ENCODE data around the gene SRGAP1. TPM values are rescaled to one million over a fixed set of nuclear protein-coding genes. Genes with fewer than 3 reads are reported as not detected.

SRGAP1 gene
- total and polyA plus RNA-seq, 2 of the 13 experiments (the other 11 are each of a cell fraction or from before 2014, with no cell fraction given) = 1.6 to 3.4 TPM

DNA sequence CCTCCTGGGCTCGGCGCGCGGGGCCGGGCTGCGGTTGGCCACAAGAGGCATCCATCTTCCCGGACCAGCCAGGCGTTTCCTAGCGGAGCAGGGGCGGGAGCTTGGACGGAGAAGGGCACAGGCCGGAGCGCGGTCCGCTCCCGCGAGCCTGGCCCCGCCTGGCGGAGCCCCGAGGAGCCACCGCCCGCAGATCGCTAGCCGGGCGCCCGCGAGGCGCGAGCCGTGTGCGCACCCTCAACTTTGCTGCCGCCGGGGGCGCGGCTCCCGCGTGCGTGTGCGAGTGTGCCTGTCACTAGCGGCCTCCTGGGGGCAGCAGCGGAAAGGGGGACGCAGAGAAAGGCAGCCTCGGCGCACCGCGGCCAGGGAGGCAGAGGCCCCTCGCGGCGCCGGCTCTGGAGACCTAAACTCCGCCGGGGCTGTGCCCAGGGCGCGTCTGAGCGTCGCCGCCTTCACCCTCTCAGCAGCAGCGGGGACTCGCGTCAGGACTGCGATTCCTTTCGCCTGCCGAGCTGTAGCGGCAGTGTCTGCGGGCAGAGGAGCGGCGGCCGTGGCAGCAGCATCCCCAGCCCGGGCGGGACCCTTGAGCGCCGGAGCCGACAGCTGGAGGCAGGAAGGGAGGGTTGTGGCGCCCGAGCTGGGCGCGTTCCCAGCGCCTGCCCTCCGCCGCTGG lies 644 bp upstream of the SRGAP1 start (continued):
- TF ChIP-seq, protein P1, sequence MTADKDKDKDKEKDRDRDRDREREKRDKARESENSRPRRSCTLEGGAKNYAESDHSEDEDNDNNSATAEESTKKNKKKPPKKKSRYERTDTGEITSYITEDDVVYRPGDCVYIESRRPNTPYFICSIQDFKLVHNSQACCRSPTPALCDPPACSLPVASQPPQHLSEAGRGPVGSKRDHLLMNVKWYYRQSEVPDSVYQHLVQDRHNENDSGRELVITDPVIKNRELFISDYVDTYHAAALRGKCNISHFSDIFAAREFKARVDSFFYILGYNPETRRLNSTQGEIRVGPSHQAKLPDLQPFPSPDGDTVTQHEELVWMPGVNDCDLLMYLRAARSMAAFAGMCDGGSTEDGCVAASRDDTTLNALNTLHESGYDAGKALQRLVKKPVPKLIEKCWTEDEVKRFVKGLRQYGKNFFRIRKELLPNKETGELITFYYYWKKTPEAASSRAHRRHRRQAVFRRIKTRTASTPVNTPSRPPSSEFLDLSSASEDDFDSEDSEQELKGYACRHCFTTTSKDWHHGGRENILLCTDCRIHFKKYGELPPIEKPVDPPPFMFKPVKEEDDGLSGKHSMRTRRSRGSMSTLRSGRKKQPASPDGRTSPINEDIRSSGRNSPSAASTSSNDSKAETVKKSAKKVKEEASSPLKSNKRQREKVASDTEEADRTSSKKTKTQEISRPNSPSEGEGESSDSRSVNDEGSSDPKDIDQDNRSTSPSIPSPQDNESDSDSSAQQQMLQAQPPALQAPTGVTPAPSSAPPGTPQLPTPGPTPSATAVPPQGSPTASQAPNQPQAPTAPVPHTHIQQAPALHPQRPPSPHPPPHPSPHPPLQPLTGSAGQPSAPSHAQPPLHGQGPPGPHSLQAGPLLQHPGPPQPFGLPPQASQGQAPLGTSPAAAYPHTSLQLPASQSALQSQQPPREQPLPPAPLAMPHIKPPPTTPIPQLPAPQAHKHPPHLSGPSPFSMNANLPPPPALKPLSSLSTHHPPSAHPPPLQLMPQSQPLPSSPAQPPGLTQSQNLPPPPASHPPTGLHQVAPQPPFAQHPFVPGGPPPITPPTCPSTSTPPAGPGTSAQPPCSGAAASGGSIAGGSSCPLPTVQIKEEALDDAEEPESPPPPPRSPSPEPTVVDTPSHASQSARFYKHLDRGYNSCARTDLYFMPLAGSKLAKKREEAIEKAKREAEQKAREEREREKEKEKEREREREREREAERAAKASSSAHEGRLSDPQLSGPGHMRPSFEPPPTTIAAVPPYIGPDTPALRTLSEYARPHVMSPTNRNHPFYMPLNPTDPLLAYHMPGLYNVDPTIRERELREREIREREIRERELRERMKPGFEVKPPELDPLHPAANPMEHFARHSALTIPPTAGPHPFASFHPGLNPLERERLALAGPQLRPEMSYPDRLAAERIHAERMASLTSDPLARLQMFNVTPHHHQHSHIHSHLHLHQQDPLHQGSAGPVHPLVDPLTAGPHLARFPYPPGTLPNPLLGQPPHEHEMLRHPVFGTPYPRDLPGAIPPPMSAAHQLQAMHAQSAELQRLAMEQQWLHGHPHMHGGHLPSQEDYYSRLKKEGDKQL (CRISPR knock-in tag; IDR thresholded peaks at IDR 0.05; ENCODE audit: low read depth) = 0 out of 2 replicates have a peak, but pooled peaks have one; percentile 23
- TF ChIP-seq KLF13 (CRISPR knock-in tag; IDR thresholded peaks at IDR 0.05) (no peak), ZSCAN25 (CRISPR knock-in tag; IDR thresholded peaks at IDR 0.05) (0 out of 2 replicates have a peak, but pooled peaks have one; percentile 62), ZNF34 (CRISPR knock-in tag; IDR thresholded peaks at IDR 0.05; ENCODE audit: borderline replicate concordance) (peak; percentile 52; the same call in 1 of the 2 replicates), RNF219 (CRISPR knock-in tag; IDR thresholded peaks at IDR 0.05) (no peak), MIER2 (CRISPR knock-in tag; IDR thresholded peaks at IDR 0.05) (peak; percentile 62; the same call in 1 of the 2 replicates), ZSCAN9 (CRISPR knock-in tag; IDR thresholded peaks at IDR 0.05; ENCODE audit: borderline replicate concordance) (peak; percentile 63; the same call in 1 of the 2 replicates), ELF1 (CRISPR knock-in tag; IDR thresholded peaks at IDR 0.05) (no peak), ZNF225 (CRISPR knock-in tag; IDR thresholded peaks at IDR 0.05) (no peak), CBX5 (CRISPR knock-in tag; IDR thresholded peaks at IDR 0.05; ENCODE audit: borderline replicate concordance) (peak; percentile 66; the same call in 1 of the 2 replicates)
- TF ChIP-seq, protein P2, sequence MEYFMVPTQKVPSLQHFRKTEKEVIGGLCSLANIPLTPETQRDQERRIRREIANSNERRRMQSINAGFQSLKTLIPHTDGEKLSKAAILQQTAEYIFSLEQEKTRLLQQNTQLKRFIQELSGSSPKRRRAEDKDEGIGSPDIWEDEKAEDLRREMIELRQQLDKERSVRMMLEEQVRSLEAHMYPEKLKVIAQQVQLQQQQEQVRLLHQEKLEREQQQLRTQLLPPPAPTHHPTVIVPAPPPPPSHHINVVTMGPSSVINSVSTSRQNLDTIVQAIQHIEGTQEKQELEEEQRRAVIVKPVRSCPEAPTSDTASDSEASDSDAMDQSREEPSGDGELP (IDR thresholded peaks at IDR 0.05; ENCODE audit: borderline replicate concordance, low read depth) = peak; percentile 15; the same call in 1 of the 2 replicates
- TF ChIP-seq, protein P3, sequence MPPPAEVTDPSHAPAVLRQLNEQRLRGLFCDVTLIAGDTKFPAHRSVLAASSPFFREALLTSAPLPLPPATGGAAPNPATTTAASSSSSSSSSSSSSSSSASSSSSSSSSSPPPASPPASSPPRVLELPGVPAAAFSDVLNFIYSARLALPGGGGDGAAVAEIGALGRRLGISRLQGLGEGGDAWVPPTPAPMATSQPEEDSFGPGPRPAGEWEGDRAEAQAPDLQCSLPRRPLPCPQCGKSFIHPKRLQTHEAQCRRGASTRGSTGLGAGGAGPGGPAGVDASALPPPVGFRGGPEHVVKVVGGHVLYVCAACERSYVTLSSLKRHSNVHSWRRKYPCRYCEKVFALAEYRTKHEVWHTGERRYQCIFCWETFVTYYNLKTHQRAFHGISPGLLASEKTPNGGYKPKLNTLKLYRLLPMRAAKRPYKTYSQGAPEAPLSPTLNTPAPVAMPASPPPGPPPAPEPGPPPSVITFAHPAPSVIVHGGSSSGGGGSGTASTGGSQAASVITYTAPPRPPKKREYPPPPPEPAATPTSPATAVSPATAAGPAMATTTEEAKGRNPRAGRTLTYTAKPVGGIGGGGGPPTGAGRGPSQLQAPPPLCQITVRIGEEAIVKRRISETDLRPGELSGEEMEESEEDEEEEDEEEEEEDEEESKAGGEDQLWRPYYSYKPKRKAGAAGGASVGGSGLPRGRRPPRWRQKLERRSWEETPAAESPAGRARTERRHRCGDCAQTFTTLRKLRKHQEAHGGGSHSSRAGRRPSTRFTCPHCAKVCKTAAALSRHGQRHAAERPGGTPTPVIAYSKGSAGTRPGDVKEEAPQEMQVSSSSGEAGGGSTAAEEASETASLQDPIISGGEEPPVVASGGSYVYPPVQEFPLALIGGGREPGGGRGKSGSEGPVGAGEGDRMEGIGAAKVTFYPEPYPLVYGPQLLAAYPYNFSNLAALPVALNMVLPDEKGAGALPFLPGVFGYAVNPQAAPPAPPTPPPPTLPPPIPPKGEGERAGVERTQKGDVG (CRISPR knock-in tag; IDR thresholded peaks at IDR 0.05; ENCODE audit: borderline replicate concordance) = peak; percentile 38; the same call in 1 of the 2 replicates
- TF ChIP-seq, protein P4, sequence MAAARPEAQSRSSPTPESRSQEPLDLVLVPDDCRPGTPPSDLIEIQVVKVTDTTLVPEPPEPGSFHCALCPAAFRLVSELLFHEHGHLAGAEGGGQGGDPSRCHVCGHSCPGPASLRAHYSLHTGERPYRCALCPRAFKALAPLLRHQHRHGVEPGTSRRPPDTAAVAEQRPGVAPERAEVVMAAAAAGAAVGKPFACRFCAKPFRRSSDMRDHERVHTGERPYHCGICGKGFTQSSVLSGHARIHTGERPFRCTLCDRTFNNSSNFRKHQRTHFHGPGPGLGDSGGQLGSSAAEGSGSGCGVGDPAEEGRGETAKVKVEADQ (CRISPR knock-in tag; IDR thresholded peaks at IDR 0.05; ENCODE audit: borderline replicate concordance) = peak; percentile 82; the same call in 1 of the 2 replicates
